HG02840 (cell line): Measurements from ENCODE around the gene CALCOCO1.

Experiments
- ATAC-seq: cut with Tn5 transposase; IDR thresholded peaks from one replicate; pipeline ENCODE4 v1.9.1; 2021; ENCODE audit warnings: mild to moderate bottlenecking, moderate library complexity, moderate number of reproducible peaks; ENCODE audit not compliant: unreplicated experiment, low FRiP score

Gene CALCOCO1

GRCh38 chr12:53754188-53754585 lies 26.9 kb upstream of the CALCOCO1 start:
- no peak for ATAC-seq

GRCh38 chr12:53752621-53753020 lies 25.4 kb upstream of the CALCOCO1 start:
- no peak for ATAC-seq

- ATAC-seq, result no peak
Observed at GRCh38 chr12:53752192-53752601, 24.9 kb upstream of the CALCOCO1 start.

- no peak for ATAC-seq
Observed at GRCh38 chr12:53751336-53752191, 24.3 kb upstream of the CALCOCO1 start, which contains the start of gene CISTR. Gene CISTR, minus strand, starts transcription at chr12:53751979.

GRCh38 chr12:53750812-53751335 lies 23.6 kb upstream of the CALCOCO1 start:
- ATAC-seq, result no peak

- ATAC-seq, result no peak
Observed at GRCh38 chr12:53749986-53750811, 22.9 kb upstream of the CALCOCO1 start.

GRCh38 chr12:53748072-53748840 lies 21.0 kb upstream of the CALCOCO1 start:
- ATAC-seq, result no peak

GRCh38 chr12:53747095-53747494 lies 19.8 kb upstream of the CALCOCO1 start:
- no peak for ATAC-seq

- no peak for ATAC-seq
Observed at GRCh38 chr12:53746592-53747092, 19.4 kb upstream of the CALCOCO1 start.

- ATAC-seq, result no peak
Observed at GRCh38 chr12:53744751-53745150, 17.5 kb upstream of the CALCOCO1 start.

GRCh38 chr12:53744130-53744441 lies 16.8 kb upstream of the CALCOCO1 start:
- ATAC-seq, result no peak

GRCh38 chr12:53743266-53744129 lies 16.2 kb upstream of the CALCOCO1 start:
- no peak for ATAC-seq

GRCh38 chr12:53740130-53740491 lies 12.9 kb upstream of the CALCOCO1 start:
- ATAC-seq, result no peak

GRCh38 chr12:53739214-53740129 lies 12.2 kb upstream of the CALCOCO1 start:
- ATAC-seq, result no peak

GRCh38 chr12:53738406-53739213 lies 11.4 kb upstream of the CALCOCO1 start:
- ATAC-seq, result no peak

- ATAC-seq, result no peak
Observed at GRCh38 chr12:53737951-53738405, 10.7 kb upstream of the CALCOCO1 start.

GRCh38 chr12:53737093-53737808 lies 10.0 kb upstream of the CALCOCO1 start:
- no peak for ATAC-seq
